H1 (cell line): ENCODE data around the gene DNTT. TPM values are rescaled to one million over a fixed set of nuclear protein-coding genes. Genes with fewer than 3 reads are reported as not detected.

ENCODE experiments used
- CTCF ChIA-PET: fragments of 300-600 bp; sonication (Branson Sonifier 250); formaldehyde crosslinking; loops from one replicate; lab custom pipeline; 2021; ENCODE audit not compliant: partially characterized antibody; lab: Charles Lee
- POLR2A ChIA-PET: fragments of 300-600 bp; sonication (Branson Sonifier 250); formaldehyde crosslinking; loops from one replicate; lab custom pipeline; 2021; ENCODE audit warnings: inconsistent platforms; ENCODE audit not compliant: partially characterized antibody; lab: Charles Lee
- DNase-seq, 2 experiments: peaks; one replicate each; pipeline versions ENCODE4 v3.0.0 to v3.0.0-alpha.2; 2010 to 2022; ENCODE audit warnings: low spot score in 2 of 2, low read depth in 1 of 2, mixed read lengths in 1 of 2
- FAIRE-seq: peaks from 2 replicates; lab custom pipeline; 2011; peaks lifted over from hg19 to GRCh38; lab: Jason Lieb, UNC
- H2AFZ ChIP-seq: 2 replicates; pipeline ENCODE4 v1.8.1; 2012; ENCODE audit warnings: low read length, inconsistent platforms
- H2AK5ac ChIP-seq: 2 replicates; pipeline ENCODE4 v1.6.1; 2013; ENCODE audit warnings: low read depth, low read length
- H2BK120ac ChIP-seq: replicated peaks from 2 replicates; pipeline ENCODE3; 2013; ENCODE audit warnings: low read depth, low read length, inconsistent platforms
- H2BK12ac ChIP-seq: 2 replicates; pipeline ENCODE4 v1.6.1; 2013; ENCODE audit warnings: low read depth, low read length
- H2BK15ac ChIP-seq: 2 replicates; pipeline ENCODE4 v1.6.1; 2013; ENCODE audit warnings: low read length
- H2BK20ac ChIP-seq: 2 replicates; pipeline ENCODE4 v1.6.1; 2013; ENCODE audit warnings: low read length
- H2BK5ac ChIP-seq: 2 replicates; pipeline ENCODE4 v1.6.1; 2013; ENCODE audit warnings: low read depth, low read length
- H3K14ac ChIP-seq: 2 replicates; pipeline ENCODE4 v1.6.1; 2013; ENCODE audit warnings: inconsistent platforms; ENCODE audit not compliant: insufficient read length
- H3K18ac ChIP-seq: 2 replicates; pipeline ENCODE4 v1.6.1; 2013; ENCODE audit warnings: low read length; ENCODE audit errors: extremely low read depth
- H3K23ac ChIP-seq: 2 replicates; pipeline ENCODE4 v1.6.1; 2013; ENCODE audit warnings: inconsistent platforms; ENCODE audit not compliant: insufficient read length
- H3K23me2 ChIP-seq: 2 replicates; pipeline ENCODE4 v1.6.1; 2013; ENCODE audit warnings: low read depth, low read length
- H3K27ac ChIP-seq: 2 replicates; pipeline ENCODE4 v1.6.1; 2011; ENCODE audit warnings: low read depth, low read length, inconsistent platforms
- H3K27me3 ChIP-seq, 4 experiments: replicated peaks in 1 of 4; 1 replicate in 1 of 4; 2 replicates in 3 of 4; pipeline versions ENCODE4 v1.6.1 to v1.8.1; 2011 to 2013; ENCODE audit warnings: low read length in 3 of 4, mild to moderate bottlenecking in 3 of 4, inconsistent platforms in 2 of 4, mixed read lengths in 2 of 4, moderate library complexity in 1 of 4; ENCODE audit not compliant: control insufficient read depth in 3 of 4, insufficient read depth in 3 of 4; ENCODE audit errors: extremely low read depth in 1 of 4
- H3K36me3 ChIP-seq, 4 experiments: 2 replicates each; pipeline versions ENCODE4 v1.6.1 to v1.8.1; 2011 to 2013; ENCODE audit warnings: mild to moderate bottlenecking in 4 of 4, low read length in 3 of 4, moderate library complexity in 2 of 4, control low read depth in 1 of 4, inconsistent platforms in 1 of 4; ENCODE audit not compliant: insufficient read depth in 4 of 4, control insufficient read depth in 2 of 4
- H3K4ac ChIP-seq: replicated peaks from 2 replicates; pipeline ENCODE3; 2013; ENCODE audit warnings: low read length, low read depth, mixed read lengths, inconsistent platforms; ENCODE audit not compliant: insufficient read length
- H3K4me1 ChIP-seq, 4 experiments: replicated peaks in 1 of 4; 1 replicate in 1 of 4; 2 replicates in 3 of 4; pipeline versions ENCODE4 v1.6.1 to v1.8.1; 2011 to 2013; ENCODE audit warnings: low read length in 3 of 4, inconsistent platforms in 2 of 4, mixed read lengths in 1 of 4; ENCODE audit not compliant: insufficient read depth in 4 of 4, control insufficient read depth in 3 of 4
- H3K4me2 ChIP-seq, 2 experiments: 2 replicates each; pipeline versions ENCODE4 v1.6.1 to v1.8.1; 2011 to 2013; ENCODE audit warnings: low read depth in 2 of 2, low read length in 2 of 2, control low read depth in 1 of 2, inconsistent platforms in 1 of 2, mild to moderate bottlenecking in 1 of 2; ENCODE audit not compliant: insufficient read depth in 1 of 2
- H3K4me3 ChIP-seq, 4 experiments: fragments of 200-600, 300-600 bp in 1 of 4; sonication (generic), shearing (Covaris generic), sonication (Bioruptor Twin) in 1 of 4; 2 replicates each; pipeline versions ENCODE4 v1.5.1 to v1.8.1; 2011 to 2016; ENCODE audit warnings: low read length in 4 of 4, low read depth in 3 of 4, control low read depth in 2 of 4, inconsistent platforms in 2 of 4, mild to moderate bottlenecking in 2 of 4, mixed read lengths in 1 of 4, moderate library complexity in 1 of 4; ENCODE audit not compliant: insufficient read depth in 2 of 4; ENCODE audit errors: extremely low read depth in 1 of 4
- H3K56ac ChIP-seq: replicated peaks from 2 replicates; pipeline ENCODE3; 2013; ENCODE audit warnings: low read depth, mild to moderate bottlenecking, mixed read lengths, low read length, inconsistent platforms; ENCODE audit not compliant: insufficient read length
- H3K79me1 ChIP-seq: 2 replicates; pipeline ENCODE4 v1.6.1; 2013; ENCODE audit warnings: low read depth, low read length, control low read depth
- H3K79me2 ChIP-seq, 2 experiments: 2 replicates each; pipeline versions ENCODE4 v1.6.1 to v1.8.1; 2012 to 2013; ENCODE audit warnings: low read length in 2 of 2, mild to moderate bottlenecking in 2 of 2, inconsistent platforms in 1 of 2; ENCODE audit not compliant: insufficient read depth in 2 of 2, control insufficient read depth in 1 of 2
- H3K9ac ChIP-seq, 4 experiments: replicated peaks in 1 of 4; 1 replicate in 1 of 4; 2 replicates in 3 of 4; pipeline versions ENCODE4 v1.6.1 to v1.8.1; 2011 to 2013; ENCODE audit warnings: low read depth in 3 of 4, low read length in 3 of 4, control low read depth in 2 of 4, mild to moderate bottlenecking in 2 of 4, moderate library complexity in 2 of 4, inconsistent platforms in 1 of 4; ENCODE audit errors: extremely low read depth in 1 of 4
- H3K9me3 ChIP-seq, 2 experiments: 2 replicates each; pipeline versions ENCODE4 v1.6.1 to v1.8.1; 2012 to 2013; ENCODE audit warnings: mild to moderate bottlenecking in 2 of 2, moderate library complexity in 2 of 2, control low read depth in 1 of 2, inconsistent platforms in 1 of 2, low read depth in 1 of 2, low read length in 1 of 2, mixed read lengths in 1 of 2; ENCODE audit not compliant: insufficient read depth in 2 of 2
- H4K20me1 ChIP-seq, 2 experiments: replicated peaks in 1 of 2; 2 replicates each; pipeline versions ENCODE3 to v1.8.1; 2011 to 2013; ENCODE audit warnings: inconsistent platforms in 2 of 2, low read length in 2 of 2, mild to moderate bottlenecking in 1 of 2; ENCODE audit not compliant: insufficient read depth in 2 of 2, control insufficient read depth in 1 of 2
- H4K5ac ChIP-seq: 2 replicates; pipeline ENCODE4 v1.6.1; 2013; ENCODE audit warnings: low read length, low read depth, mixed read lengths, inconsistent platforms; ENCODE audit not compliant: insufficient read length
- H4K8ac ChIP-seq: 2 replicates; pipeline ENCODE4 v1.8.0; 2013; ENCODE audit warnings: mild to moderate bottlenecking, moderate library complexity, low read length, inconsistent platforms; ENCODE audit not compliant: insufficient read depth; ENCODE audit errors: extremely low read depth
- H4K91ac ChIP-seq: replicated peaks from 2 replicates; pipeline ENCODE3; 2013; ENCODE audit warnings: low read length, mixed read lengths, inconsistent platforms; ENCODE audit not compliant: insufficient read length
- ASH2L ChIP-seq: fragments of 200-600, 300-600 bp; sonication (generic); IDR thresholded peaks from one replicate; pipeline ENCODE4 v1.7.1; 2017; ENCODE audit warnings: low read length
- BCL11A ChIP-seq, 2 experiments: IDR thresholded peaks; one replicate each; pipeline ENCODE4 v1.6.1; 2011; ENCODE audit warnings: low read depth in 2 of 2, low read length in 2 of 2, mild to moderate bottlenecking in 2 of 2
- BRCA1 ChIP-seq: IDR thresholded peaks from 2 replicates; pipeline ENCODE4 v1.6.1; 2012; ENCODE audit warnings: low read depth, low read length, improper control_type of control experiment
- EP300 ChIP-seq, 2 experiments: IDR thresholded peaks; 1 replicate in 1 of 2; 2 replicates in 1 of 2; pipeline ENCODE4 v1.6.1; 2011 to 2012; ENCODE audit warnings: low read depth in 2 of 2, low read length in 2 of 2, mild to moderate bottlenecking in 2 of 2, borderline replicate concordance in 1 of 2, inconsistent platforms in 1 of 2, moderate library complexity in 1 of 2
- JUND ChIP-seq: IDR thresholded peaks from 2 replicates; pipeline ENCODE4 v1.6.1; 2011; ENCODE audit warnings: mild to moderate bottlenecking, improper control_type of control experiment, low read length
- KDM4A ChIP-seq: IDR thresholded peaks from one replicate; pipeline ENCODE4 v1.7.1; 2012; ENCODE audit warnings: low read depth, mild to moderate bottlenecking, moderate library complexity, low read length, inconsistent platforms; ENCODE audit not compliant: severe bottlenecking
- KDM5A ChIP-seq: fragments of 200-600 bp; IDR thresholded peaks from 2 replicates; pipeline ENCODE4 v1.7.1; 2012; ENCODE audit warnings: mild to moderate bottlenecking, low read length, inconsistent platforms, mixed read lengths
- MAFK ChIP-seq: IDR thresholded peaks from 2 replicates; pipeline ENCODE4 v1.6.1; 2012; ENCODE audit warnings: low read depth, mild to moderate bottlenecking, improper control_type of control experiment, low read length
- RAD21 ChIP-seq, 2 experiments: IDR thresholded peaks in 1 of 2; conservative IDR thresholded peaks in 1 of 2; 2 replicates each; pipeline ENCODE4 v1.6.1; 2011; ENCODE audit warnings: low read depth in 2 of 2, low read length in 2 of 2, improper control_type of control experiment in 1 of 2, inconsistent platforms in 1 of 2, mild to moderate bottlenecking in 1 of 2, moderate library complexity in 1 of 2
- SP4 ChIP-seq: IDR thresholded peaks from 2 replicates; pipeline ENCODE4 v1.6.1; 2012; ENCODE audit warnings: low read length, inconsistent platforms
- SUZ12 ChIP-seq: fragments of 200-600 bp; sonication (generic); IDR thresholded peaks from 2 replicates; pipeline ENCODE4 v1.6.1; 2012; ENCODE audit warnings: mild to moderate bottlenecking, inconsistent platforms, low read length, moderate library complexity, mixed read lengths
- TAF1 ChIP-seq: IDR thresholded peaks from 2 replicates; pipeline ENCODE4 v1.6.1; 2011; ENCODE audit warnings: mild to moderate bottlenecking, low read depth, low read length
- TCF12 ChIP-seq: IDR thresholded peaks from 2 replicates; pipeline ENCODE4 v1.6.1; 2011; ENCODE audit warnings: low read depth, mild to moderate bottlenecking, low read length
- TEAD4 ChIP-seq: IDR thresholded peaks from 2 replicates; pipeline ENCODE4 v1.6.1; 2012; ENCODE audit warnings: low read depth, low read length, inconsistent platforms, mixed read lengths
- WGBS, 2 experiments: shearing (Covaris generic) in 1 of 2; methylation state at CpG; one replicate each; pipeline versions ENCODE4 v1.1.6 to v1.1.7; 2013 to 2015; ENCODE audit warnings: low lambda C conversion rate in 2 of 2, mixed read lengths in 2 of 2, inconsistent platforms in 1 of 2, low coverage in 1 of 2, missing lambda C conversion rate in 1 of 2; ENCODE audit not compliant: insufficient replicate concordance in 2 of 2, insufficient coverage in 1 of 2, insufficient read length in 1 of 2; ENCODE audit errors: extremely low coverage in 1 of 2, missing lambda C conversion rate in 1 of 2; 5-methylcytosine and 5-hydroxymethylcytosine counted together
- polyA plus RNA-seq, 7 experiments: library from polyadenylated mRNA; depleted of rRNA in 3 of 7; stranded (reverse) in 5 of 7; unstranded in 2 of 7; fragments of >200 nt in 5 of 7; fragments of 200-250 nt in 2 of 7; gene quantifications; 1 replicate in 5 of 7; 2 replicates in 1 of 7; 4 replicates in 1 of 7; pipeline versions ENCODE4 v1.2.1 to v1.2.3, GENCODE V29; 2011 to 2013; ENCODE audit warnings: missing spikeins in 2 of 7, mixed read lengths in 2 of 7
- total RNA-seq: library from RNA; stranded (reverse); fragmentation: NEBNext Ultra II Directional; extraction: Animal tissue kit (Norgen Biotek cat#: 25700); gene quantifications from 2 replicates; pipeline ENCODE4 v1.2.1, GENCODE V29; 2021

Gene DNTT
- total and polyA plus RNA-seq, 2 of the 8 experiments (the other 6 are each of a cell fraction or from before 2014, with no cell fraction given): not detected

- Histone ChIP-seq H2BK15ac (no peak overlapping the region), H3K79me1 (no peaks in the 10 kb centered on the region), H2AFZ (no peak overlapping the region), H3K14ac (no peak overlapping the region), H3K27me3 (peaks cover 0 to 1% (median 0%) of the 10 kb centered on the region in 4 experiments; a peak in 1 of 7 replicates), H4K91ac (no peak overlapping the region), H4K5ac (no peak overlapping the region), H2BK12ac (no peak overlapping the region), H2BK120ac (no peak overlapping the region), H2BK5ac (0 out of 2 replicates have a peak overlapping the region, but pooled peaks have one; percentile 80), H3K4me1 (peaks cover 0 to 14% (median 8%) of the 10 kb centered on the region in 4 experiments; a peak in 6 of 7 replicates), H3K9me3 (peaks cover 10 to 11% of the 10 kb centered on the region in 2 experiments), H3K4me3 (peak overlapping the region in 1 of 4 experiments; percentile 31; a peak in 1 of 8 replicates), H3K56ac (no peak overlapping the region), H4K20me1 (no peaks in the 10 kb centered on the region), H3K9ac (no peak overlapping the region), H3K4me2 (peak overlapping the region; percentile 7 to 19; a peak in 1 of 4 replicates), H3K23me2 (no peaks in the 10 kb centered on the region), H2AK5ac (no peak overlapping the region), H3K18ac (no peak overlapping the region), H3K27ac (peak overlapping the region; percentile 26; the same call in 1 of the 2 replicates), H3K36me3 (peaks cover 0 to 3% (median 0%) of the 10 kb centered on the region in 4 experiments; a peak in 1 of 8 replicates), H3K79me2 (no peaks in the 10 kb centered on the region), H2BK20ac (no peak overlapping the region), H4K8ac (no peak overlapping the region), H3K4ac (no peak overlapping the region), H3K23ac (no peak overlapping the region)
- DNase-seq (no peak), FAIRE-seq (peak; percentile 98)
- ChIA-PET POLR2A (interaction anchor here (0.5 to 0.8 kb wide), 3 partner anchors 12 to 215 kb away, joined by 3 to 4 read pairs (median 3); partner anchors contain the start of gene ZNF518A), CTCF (interaction anchor here (1.1 to 1.8 kb wide), 2 partner anchors 11 to 29 kb away, joined by 3 to 4 read pairs; no protein-coding TSS in a partner anchor)
- WGBS, 2 experiments: 18% methylated on average over 2 of the region's 2 CpGs; no CpG with 5 or more reads in 1 of the 2 experiments
- TF ChIP-seq MAFK (no peak), ASH2L (no peak), RAD21 (IDR thresholded peaks at IDR 0.05 in 1 of 2, conservative IDR thresholded peaks at IDR 0.05 in 1 of 2; ENCODE audit: low read depth in 2 of 2, low read length in 2 of 2) (no peak), SUZ12 (no peak), TCF12 (peak; percentile 91), EP300 (IDR thresholded peaks at IDR 0.05; ENCODE audit: borderline replicate concordance in 1 of 2, low read depth in 2 of 2, low read length in 2 of 2) (peak in 1 of 2 experiments; percentile 31; a peak in 1 of 3 replicates), JUND (no peak), SP4 (no peak), KDM5A (no peak), TAF1 (no peak), KDM4A (no peak), TEAD4 (peak; percentile 91), BRCA1 (no peak), BCL11A (IDR thresholded peaks at IDR 0.05; ENCODE audit: low read depth in 2 of 2, low read length in 2 of 2) (peak; percentile 51 to 89)
Observed at GRCh38 chr10:96345222-96345621, 41.0 kb downstream of the DNTT start.
